Measurements from ENCODE around the gene MVK. TPM values are rescaled to one million over a fixed set of nuclear protein-coding genes. Genes with fewer than 3 reads are reported as not detected.

Gene MVK
- total RNA-seq, 1 experiment from 2014 or later: 19.2 TPM

- no peak for DNase-seq
- peaks cover 0 to 7% (median 0%) of the 10 kb centered on the region in 3 experiments; a peak in 2 of 7 replicates for H3K36me3 Mint-ChIP-seq (ENCODE audit: insufficient read depth in 1 of 3, low read depth in 3 of 3)
- peaks cover 4 to 8% of the 10 kb centered on the region in 2 experiments; a peak in 3 of 5 replicates for H3K9me3 Mint-ChIP-seq
- Histone ChIP-seq H3T11ph (ENCODE audit: low read length) (no peak overlapping the region), H3K4ac (ENCODE audit: low read depth, low read length) (no peak overlapping the region), H2BK12ac (ENCODE audit: insufficient read length, low read depth, low read length) (no peak overlapping the region), H3K23me2 (ENCODE audit: insufficient read length, low read depth, low read length, poor library complexity, severe bottlenecking) (no peaks in the 10 kb centered on the region), H4K20me1 (ENCODE audit: control insufficient read depth, insufficient read depth, insufficient read length) (peaks cover 2% of the 10 kb centered on the region), H3K14ac (ENCODE audit: insufficient read depth, low read length) (no peak overlapping the region), H2AK5ac (ENCODE audit: insufficient read length, low read length) (no peak overlapping the region), H3K9me3 (ENCODE audit: control insufficient read depth, low read depth, low read length) (no peaks in the 10 kb centered on the region), H2AFZ (ENCODE audit: low read length) (no peak overlapping the region), H4K91ac (ENCODE audit: insufficient read length, low read depth, low read length) (no peak overlapping the region), H2BK5ac (ENCODE audit: insufficient read length, low read length) (no peak overlapping the region), H3K56ac (ENCODE audit: insufficient read length, low read depth, low read length) (no peak overlapping the region), H3K4me1 (ENCODE audit: insufficient read depth, low read length) (no peaks in the 10 kb centered on the region; the same call in 1 of the 2 replicates), H3K23ac (ENCODE audit: insufficient read length, low read depth, low read length) (no peak overlapping the region), H3K18ac (ENCODE audit: insufficient read length, low read depth, low read length) (no peak overlapping the region), H4K8ac (replicated peaks; ENCODE audit: insufficient read length, low read depth, low read length) (no peak overlapping the region), H2BK15ac (ENCODE audit: low read depth, low read length) (no peak overlapping the region), H2BK120ac (ENCODE audit: low read depth, low read length, poor library complexity, severe bottlenecking) (no peak overlapping the region), H3K27ac (ENCODE audit: insufficient read length, low read depth, low read length) (no peak overlapping the region), H2BK20ac (ENCODE audit: low read depth, low read length, poor library complexity, severe bottlenecking) (no peak overlapping the region), H3K4me2 (ENCODE audit: insufficient read depth, insufficient read length, low read length) (no peak overlapping the region), H4K5ac (ENCODE audit: insufficient read length, low read depth, low read length) (no peak overlapping the region), H3K9ac (ENCODE audit: extremely low read depth, insufficient read length, low read length) (no peak overlapping the region), H3K79me2 (ENCODE audit: insufficient read depth, low read length) (no peaks in the 10 kb centered on the region), H3K79me1 (ENCODE audit: insufficient read depth, low read depth, low read length, poor library complexity, severe bottlenecking) (no peaks in the 10 kb centered on the region), H3K27me3 (ENCODE audit: insufficient read depth, low read length) (no peaks in the 10 kb centered on the region)
- peaks cover 4 to 5% of the 10 kb centered on the region in 2 experiments; a peak in 2 of 4 replicates for H3K4me1 Mint-ChIP-seq
- peak overlapping the region in 1 of 3 experiments; percentile 29; a peak in 2 of 7 replicates for H3K27ac Mint-ChIP-seq
- peaks cover 2% of the 10 kb centered on the region; the same call in 1 of the 2 replicates for H3K27me3 Mint-ChIP-seq (ENCODE audit: low read depth)
- H3K4me3 Mint-ChIP-seq: no peak overlapping the region
- TF ChIP-seq CTCF (conservative IDR thresholded peaks at IDR 0.05): no peak
- no CpG with 5 or more reads among the region's 10 CpGs for WGBS (ENCODE audit: extremely low coverage, insufficient read length, low lambda C conversion rate)
These were observed 65.7 kb downstream of the MVK start for GRCh38 chr12:109639151-109639872.

Data from H9 (cell line).